HG03045 (cell line): ENCODE measurements around the gene HTR3C.
"Not testable (repeated sequence)": the region's sequence is repeated elsewhere in the genome, so short reads cannot be mapped to it uniquely, and the experiment has no call there.

ENCODE experiments used
- ATAC-seq: cut with Tn5 transposase; IDR thresholded peaks from one replicate; pipeline ENCODE4 v1.9.1; 2021; ENCODE audit warnings: mild to moderate bottlenecking, moderate library complexity; ENCODE audit not compliant: unreplicated experiment

The HTR3C gene

GRCh38 chr3:184030536-184030935, 22.3 kb upstream of the HTR3C start:
- ATAC-seq, result no peak

GRCh38 chr3:184031187-184031792, 21.6 kb upstream of the HTR3C start, which contains the start of gene HTR3D:
Gene HTR3D (plus strand): TSS chr3:184031742. CDS start chr3:184031742, 0 bp downstream.
- no peak for ATAC-seq

- no peak for ATAC-seq
Observed at GRCh38 chr3:184037816-184038215, 15.0 kb upstream of the HTR3C start.

- ATAC-seq, result not testable (repeated sequence)
Observed at GRCh38 chr3:184038307-184038706, 14.5 kb upstream of the HTR3C start.

- ATAC-seq, result no peak
Observed at GRCh38 chr3:184039414-184039813, 13.4 kb upstream of the HTR3C start.

- no peak for ATAC-seq
Observed at GRCh38 chr3:184040010-184040409, 12.8 kb upstream of the HTR3C start.

DNA sequence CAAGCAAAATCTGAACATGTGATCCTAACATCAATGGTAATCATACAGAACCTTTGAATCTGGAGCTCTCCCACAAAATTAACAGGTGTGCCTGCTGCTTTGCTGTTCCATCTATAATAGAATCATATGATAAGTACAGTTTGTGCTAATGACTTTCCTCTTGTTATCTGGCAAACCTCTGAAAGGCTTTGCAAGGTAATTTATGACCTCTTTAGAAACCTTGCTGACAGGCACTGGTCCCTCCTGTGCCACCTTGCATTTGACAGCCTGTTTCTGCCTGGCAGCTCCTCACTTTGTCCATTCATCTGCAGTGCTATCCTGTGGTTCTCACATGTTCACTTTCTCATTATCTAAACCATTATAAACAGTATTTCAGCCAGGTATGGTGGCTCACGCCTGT, 10.2 kb upstream of the HTR3C start:
- ATAC-seq, result no peak

DNA sequence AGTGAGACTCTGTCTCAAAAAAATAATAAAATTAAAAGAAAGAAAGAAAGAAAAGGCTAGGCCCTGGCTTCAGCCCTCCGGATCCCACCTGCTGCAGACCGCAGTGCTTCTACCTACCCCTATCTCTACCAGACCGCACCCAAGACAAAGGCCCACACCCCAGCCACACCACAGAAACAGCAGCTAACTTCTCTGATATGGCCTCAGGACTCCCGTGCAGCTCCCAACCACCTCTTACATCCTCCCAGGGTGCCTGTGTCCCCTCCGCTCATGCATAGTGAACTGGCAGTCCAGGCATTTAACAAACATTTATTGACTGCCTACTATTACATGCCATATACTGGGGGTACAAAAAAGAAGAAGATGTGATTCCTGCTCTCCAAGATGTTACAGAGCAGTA, 6.9 kb upstream of the HTR3C start:
- no peak for ATAC-seq

DNA sequence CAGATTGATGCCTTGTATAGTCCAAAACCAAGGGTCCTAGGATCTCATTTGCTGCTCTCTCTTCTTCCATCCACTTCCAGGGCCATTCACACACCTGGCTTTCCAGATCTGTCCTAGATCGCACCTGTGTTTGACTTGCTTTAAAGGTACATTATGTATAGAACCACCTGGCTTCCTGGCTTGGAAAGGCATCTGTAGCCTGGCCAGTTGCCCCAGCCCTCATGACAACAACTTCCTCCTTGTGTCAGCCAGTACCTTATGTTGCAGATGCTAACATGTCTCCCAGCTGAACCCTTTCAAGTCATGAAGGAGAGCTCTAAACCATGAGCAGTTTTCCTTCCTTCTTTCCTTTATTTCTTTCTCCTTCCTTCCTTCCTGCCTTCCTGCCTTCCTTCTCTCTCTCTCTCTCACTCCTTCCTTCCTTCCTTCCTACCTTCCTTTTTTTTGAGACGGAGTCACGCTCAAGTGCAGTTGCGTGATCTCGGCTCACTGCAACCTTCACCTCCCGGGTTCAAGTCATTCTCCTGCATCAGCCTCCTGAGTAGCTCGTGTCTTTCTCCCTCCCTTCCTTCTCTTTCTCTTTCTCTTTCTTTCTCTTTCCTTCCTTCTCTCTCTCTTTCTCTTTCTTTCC, 2.5 kb upstream of the HTR3C start:
- ATAC-seq, result no peak

DNA sequence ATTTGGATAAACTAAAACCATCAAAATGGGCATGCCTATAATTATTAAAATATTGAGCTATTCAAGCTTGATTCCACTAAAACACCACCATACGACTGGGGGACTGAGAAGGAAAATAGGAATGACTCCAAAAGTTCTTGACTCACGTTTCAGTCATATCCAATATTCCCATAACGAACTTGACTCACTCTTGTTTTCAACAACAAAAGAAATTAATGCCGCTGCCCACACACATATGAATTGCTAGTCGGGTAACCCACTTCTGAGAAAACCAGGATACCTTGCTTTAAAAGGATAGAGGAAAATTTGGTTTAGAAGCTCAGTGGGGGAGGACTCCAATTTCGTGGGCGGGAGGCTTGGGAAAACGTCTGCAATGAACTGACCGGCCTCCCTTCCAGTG, 5.2 kb downstream of the HTR3C start:
- ATAC-seq, result no peak

DNA sequence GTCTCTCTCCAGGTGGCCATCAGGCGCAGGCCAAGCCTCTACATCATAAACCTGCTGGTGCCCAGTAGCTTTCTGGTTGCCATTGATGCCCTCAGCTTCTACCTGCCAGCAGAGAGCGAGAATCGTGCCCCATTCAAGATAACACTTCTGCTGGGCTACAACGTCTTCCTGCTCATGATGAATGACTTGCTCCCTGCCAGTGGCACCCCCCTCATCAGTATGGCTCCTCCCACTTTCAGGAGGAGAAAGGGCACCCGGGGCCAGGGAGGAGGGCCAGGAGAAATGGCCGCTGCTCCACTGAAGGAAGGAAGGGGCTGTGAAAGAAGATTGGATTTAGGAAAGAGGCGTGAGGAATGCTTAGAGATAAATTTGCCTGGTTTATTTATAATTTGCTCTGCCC, 6.6 kb downstream of the HTR3C start:
- no peak for ATAC-seq

DNA sequence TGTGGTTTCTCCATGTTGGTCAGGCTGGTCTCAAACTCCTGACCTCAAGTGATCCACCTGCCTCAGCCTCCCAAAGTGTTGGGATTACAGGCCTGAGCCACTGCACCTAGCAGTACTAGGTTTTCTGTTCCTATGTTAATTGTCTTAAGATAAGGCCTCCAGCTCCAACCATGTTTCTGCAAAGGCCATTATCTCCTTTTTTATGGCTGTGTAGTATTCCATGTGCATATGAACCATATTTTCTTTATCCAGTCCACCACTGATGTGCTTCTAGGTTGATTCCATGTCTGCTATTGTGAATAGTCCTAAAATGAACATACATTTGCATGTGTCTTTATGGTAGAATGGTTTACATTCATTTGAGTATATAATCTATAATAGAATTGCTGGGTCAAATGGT, 9.8 kb downstream of the HTR3C start:
- ATAC-seq, result no peak

DNA sequence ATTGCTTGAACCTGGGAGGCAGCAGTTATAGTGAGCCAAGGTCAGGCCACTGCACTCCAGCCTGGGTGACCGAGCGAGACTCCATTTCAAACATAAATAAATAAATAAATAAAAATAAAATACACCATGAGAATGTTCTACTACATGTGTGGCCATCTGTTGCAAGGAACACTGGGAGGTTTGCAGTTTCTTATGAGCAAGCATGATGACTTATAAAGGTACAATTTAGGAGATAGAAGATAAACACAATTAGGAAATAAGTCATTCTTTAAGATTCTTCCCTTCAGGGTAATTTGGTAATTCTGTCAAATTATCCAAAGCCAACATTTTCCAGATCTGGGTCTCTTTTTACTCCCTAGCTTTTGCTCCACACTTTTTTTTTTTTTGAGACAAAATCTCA, 13.4 kb downstream of the HTR3C start:
- no peak for ATAC-seq

DNA sequence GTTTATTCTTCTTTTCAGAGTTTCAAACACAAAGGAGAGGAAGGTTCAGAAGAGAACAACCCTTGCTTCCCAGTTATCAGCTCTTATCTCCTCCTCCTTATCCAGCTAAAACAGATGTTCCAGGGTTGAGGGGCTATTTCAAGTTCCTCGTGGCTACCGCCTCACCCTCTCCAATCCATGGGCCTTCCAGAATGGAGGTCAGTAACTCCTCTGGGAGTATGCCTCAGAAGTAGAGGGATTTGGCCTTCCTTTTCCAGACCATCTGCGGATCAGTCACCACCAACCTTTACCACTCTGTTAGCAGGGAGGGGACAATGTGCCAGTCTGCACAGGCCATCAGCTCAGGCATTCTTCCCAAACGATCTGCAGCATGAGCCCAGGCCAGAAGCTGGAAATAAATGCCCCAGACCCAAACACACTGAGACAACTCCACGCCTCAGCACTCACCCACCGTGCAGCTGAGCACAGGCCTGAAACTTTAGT, 14.8 kb downstream of the HTR3C start:
- ATAC-seq, result no peak

DNA sequence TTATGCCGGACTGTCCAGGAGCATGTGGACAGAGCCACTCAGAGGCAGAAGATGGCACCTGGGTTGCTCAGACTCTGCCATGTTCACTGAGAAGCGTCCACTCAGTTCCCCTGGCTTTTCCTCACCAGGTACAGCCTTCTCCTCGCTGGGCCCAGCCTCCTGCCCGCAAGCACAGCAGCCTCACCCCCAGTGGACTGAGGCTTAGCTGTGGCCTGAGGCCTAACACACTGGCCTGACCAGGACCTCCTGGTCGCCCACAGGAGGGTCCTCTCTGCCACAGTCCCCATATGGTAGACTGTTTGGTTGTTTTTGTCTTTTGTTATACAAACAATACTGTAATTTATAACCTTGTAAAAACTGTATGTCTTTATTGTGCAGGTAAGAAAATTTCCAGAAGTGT, 15.5 kb downstream of the HTR3C start:
- ATAC-seq, result no peak

DNA sequence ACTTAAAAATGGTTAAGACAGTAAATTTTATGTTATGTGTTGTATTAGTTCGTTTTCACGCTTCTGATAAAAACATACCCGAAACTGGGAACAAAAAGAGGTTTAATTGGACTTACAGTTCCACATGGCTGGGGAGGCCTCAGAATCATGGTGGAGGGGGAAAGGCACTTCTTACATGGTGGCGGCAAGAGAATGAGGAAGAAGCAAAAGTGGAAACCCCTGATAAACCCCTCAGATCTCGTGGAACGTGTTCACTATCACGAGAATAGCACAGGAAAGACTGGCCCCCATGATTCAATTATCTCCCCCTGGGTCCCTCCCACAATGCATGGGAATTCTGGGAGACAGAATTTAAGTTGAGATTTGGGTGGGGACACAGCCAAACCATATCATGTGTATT, 18.3 kb downstream of the HTR3C start:
- not testable (repeated sequence) for ATAC-seq

DNA sequence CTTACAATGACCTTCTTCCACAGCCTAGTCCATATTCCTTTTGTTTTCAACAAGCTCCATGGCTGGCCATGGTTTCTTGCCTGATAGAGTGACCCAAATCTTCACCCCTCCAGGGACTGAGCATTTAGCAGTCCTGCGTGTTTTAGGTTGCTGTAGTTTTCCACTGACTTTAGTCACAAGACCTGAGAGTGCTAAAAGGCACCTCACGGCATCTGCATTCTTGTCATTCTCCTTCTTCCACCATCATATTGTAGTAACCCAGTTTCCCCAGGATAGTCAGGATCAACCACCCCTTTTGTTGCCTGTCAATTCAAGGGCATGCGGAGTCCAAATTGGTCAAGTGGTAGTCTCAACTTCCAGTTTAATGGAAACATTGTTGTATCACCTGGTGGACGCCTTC, 20.8 kb downstream of the HTR3C start:
- no peak for ATAC-seq

- no peak for ATAC-seq
Observed at GRCh38 chr3:184075901-184076300, 23.1 kb downstream of the HTR3C start.

- no peak for ATAC-seq
Observed at GRCh38 chr3:184077881-184078280, 25.0 kb downstream of the HTR3C start.

DNA sequence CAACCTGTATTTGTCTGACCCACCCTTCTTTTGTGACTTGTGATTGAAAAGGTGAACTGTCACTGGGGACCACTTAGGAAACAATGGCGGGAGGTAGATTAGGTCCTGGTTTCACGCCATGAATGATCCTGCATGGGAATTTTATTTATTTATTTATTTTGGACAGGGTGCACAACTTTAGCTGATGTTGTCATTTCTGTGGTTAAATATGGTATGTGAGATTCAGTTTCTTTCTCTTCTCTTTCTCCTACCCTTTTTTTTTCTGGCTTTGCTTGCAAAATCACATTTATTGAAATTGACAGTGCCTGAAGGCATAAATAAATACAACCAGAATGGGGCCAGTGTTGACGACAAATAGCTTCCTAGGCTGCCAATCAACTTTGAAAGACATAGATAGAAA, 26.0 kb downstream of the HTR3C start:
- ATAC-seq, result no peak

DNA sequence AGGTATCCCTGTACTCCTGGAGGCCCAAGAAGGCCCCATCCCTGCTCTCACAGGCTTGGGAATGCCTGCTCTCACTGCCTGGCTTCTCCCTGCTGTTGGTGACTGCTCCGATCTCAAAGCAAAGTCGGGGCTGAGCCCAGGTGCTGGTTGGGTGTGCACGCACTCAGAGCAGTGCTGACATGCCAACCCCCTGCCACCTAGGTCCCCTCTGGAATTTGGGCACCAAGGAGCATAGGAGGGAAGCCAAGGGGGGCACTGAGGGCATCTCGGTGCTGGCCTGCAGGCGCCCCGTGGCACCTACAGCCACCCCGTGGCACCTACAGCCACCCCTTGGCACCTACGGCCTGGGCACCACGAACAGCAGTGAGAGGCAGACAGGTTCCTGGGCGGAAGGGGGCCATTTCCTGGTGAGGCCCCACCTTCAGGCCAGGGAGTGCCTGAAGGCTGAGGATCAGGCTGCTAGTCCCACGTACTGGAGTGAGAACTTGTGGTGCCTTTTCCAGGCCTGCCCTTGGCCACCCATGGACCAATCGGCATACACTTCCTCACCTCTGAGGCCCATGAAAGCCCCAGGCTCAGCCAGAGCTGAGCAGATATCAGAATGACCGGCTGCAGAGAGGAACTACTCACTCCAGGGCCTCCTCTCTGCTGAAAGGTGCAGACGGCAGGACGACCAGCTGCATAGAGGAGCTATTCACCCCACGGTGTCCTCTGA, 28.4 kb downstream of the HTR3C start:
- no peak for ATAC-seq

DNA sequence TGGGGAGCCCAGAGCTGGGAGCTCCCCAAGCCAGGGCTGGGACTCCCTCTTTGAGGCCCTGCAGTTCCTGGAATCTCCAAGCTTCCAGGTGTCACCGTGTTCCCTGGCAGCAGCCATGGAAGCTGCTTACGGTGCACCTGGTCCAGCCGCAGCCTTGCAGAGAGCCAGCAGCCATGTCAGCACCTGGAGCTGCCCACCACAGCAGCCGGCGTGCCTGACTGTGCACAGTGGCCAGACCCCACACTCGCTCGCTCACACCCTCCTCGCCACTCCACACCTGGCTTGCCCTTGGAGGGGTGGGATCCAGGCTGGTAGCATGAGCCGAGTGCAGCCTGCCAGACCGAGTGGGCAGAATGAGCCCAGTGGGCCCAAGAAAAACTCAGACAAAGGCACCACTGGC, 29.2 kb downstream of the HTR3C start:
- ATAC-seq, result no peak
